GM18868 (cell line): Measurements from ENCODE around the gene F2RL3.

Source experiments
- ATAC-seq: cut with Tn5 transposase; IDR thresholded peaks from one replicate; pipeline ENCODE4 v1.9.1; 2021; ENCODE audit warnings: mild to moderate bottlenecking, moderate library complexity; ENCODE audit not compliant: unreplicated experiment

Gene F2RL3

GRCh38 chr19:16892868-16893685 lies 4.3 kb downstream of the F2RL3 start:
- no peak for ATAC-seq

DNA sequence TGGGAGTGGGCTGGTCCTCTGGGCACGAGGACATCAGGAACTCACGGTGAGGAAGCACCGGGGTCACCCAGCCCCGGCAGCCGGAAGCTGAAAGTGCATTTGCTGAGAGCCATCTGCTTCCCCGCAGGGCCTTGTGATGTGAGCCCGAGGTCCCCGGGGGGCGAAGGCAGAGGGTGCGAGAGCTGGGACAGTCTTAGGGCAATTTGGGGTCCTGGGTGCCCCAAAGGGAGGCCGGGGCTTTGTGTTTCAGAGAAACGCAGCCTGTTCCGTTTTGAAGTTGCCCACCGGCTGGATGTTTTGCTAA lies 4.8 kb downstream of the F2RL3 start:
- ATAC-seq = no peak

GRCh38 chr19:16894080-16894479 lies 5.3 kb downstream of the F2RL3 start:
- no peak for ATAC-seq

DNA sequence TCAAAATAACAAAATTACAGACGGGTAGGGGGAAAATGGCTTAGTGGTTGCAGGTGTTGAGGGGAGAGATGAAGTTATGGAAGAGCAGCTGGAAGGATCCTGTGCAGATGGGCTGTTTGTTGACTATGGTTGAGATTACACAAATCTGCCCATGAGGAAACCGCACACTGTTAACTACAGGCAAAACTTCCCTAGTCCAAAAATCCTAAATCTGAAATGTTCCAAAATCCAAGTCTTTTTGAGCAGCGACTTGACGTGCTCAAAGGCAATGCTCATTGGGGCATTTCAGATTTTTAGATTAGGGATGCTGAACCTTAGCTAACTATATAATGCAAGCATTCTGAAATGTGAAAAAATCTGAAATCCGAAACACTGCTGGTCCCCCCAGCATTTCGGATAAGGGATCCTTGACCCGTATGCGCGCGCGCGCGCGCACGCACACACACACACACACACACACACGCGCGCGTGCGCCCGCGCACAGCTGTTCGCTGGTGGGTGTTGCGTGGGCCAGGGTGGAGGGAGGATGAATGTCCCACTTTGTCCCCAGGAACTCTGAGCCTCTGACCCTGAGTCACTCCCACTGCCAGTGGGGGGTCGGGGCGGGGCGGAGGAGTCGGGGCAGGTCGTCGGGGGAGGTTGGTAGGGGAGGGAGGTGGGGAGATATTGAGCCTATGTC lies 6.8 kb downstream of the F2RL3 start:
- ATAC-seq = no peak

DNA sequence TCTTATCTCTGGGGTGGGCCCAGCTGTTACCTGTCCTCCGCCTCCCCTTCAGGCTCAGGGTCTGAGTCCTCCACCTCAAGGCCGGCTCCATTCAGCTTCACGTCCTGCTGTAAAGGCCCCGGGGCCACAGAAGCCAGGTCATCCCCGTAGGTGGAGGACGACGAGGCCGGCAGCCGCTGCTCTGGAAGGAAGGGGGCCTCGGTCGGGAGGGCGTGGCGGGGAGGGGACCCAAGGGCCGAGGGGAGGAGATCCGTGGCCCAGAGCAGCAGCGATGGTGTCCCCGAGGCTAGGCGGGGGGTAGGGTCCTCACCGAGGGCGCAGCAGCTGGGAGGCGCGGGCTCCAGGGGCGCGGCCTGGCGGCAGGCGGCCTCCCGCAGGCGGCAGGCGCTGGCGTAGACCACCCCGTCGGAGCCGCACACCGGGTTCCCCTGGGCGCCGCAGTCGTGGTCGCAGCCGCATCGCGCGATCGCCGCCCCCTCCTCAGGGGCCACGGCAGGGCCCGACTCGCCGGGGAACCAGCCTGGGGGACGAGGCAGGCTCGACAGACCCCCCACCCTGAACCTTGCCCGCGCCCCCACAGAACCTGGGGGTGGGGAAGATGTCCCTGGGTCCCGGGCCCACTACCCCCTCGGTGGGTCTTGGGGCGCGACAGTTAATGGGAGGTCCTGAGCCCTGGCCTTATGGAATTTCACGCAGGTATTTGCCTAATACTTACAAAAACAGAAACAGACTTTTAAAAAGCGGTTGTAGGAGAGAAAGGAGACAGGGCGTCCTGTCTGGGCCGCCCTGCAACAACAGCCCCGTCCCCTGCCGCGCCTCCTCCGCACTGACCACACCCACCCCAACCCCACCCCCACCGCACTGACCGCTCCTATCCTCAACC lies 7.6 kb downstream of the F2RL3 start:
- no peak for ATAC-seq

DNA sequence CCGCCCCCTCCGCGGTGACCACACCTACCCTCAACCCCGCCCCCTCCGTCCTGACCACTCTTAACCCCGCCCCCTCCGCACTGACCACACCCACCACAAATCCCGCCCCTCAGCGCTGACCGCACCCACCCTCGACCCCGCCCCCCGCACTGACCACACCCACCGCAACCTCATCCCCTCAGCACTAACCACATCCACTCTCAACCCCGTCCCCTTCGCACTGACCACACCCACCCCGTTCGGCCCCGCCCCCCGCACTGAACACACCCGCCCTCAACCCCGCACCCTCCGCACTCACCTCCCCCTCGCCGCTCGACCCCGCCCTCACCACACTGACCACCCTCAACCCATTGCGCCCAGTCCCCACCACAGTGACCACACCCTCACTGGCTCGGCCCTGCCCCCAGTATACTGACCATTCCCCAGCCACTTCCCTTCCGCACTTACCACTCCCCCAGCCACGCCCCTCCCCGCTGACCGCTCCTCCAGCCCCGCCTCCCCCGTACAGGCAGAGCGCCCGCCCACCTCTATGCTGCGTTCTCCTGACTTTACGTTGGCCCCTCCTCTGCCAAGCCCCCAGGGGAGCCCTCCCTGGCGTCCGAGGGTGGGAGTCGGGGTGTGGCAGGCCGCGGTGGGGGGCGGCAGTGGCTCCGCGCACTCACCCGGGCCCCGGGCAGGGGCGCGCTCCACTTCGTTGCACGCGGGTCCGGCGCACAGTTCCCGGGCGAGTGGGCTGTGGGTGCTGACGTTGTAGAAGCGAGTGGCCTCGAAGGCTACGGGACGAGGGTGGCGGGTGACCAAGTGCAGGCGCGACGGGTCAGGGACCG lies 8.4 kb downstream of the F2RL3 start:
- ATAC-seq = peak; percentile 53

GRCh38 chr19:16897856-16898161 lies 9.0 kb downstream of the F2RL3 start:
- no peak for ATAC-seq

DNA sequence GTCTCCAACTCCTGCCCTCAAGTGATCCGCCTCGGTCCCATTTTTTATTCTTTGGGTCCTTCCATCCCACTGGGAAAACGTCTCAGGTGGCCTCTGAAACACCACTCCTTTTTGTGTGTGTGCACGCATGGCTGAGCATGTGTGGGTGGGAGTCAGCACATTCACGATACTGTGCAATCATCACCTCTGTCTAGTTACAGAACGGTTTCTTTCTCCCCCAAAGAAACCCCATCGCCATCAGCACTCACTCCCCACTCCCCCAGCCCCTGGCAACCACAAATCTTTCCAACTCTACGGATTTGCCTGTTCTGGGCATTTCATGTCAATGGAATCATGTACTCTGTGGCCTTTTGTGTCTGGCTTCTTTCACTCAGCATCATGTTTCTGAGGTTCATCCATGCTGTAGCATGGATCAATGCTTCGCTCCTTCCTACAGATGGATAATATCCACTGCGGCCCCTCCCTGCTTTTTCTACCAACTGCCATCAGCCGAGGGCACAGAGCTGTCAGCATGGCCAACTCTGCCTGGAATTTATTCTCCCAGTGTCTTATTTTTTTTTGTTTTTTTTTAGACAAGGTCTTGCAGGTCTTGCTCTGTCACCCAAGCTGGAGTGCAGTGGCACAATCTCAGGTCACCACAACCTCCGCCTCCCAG lies 9.7 kb downstream of the F2RL3 start:
- no peak for ATAC-seq

- no peak for ATAC-seq
Observed at GRCh38 chr19:16899566-16900075, 10.8 kb downstream of the F2RL3 start.

GRCh38 chr19:16901491-16902175 lies 12.8 kb downstream of the F2RL3 start:
- ATAC-seq = no peak

DNA sequence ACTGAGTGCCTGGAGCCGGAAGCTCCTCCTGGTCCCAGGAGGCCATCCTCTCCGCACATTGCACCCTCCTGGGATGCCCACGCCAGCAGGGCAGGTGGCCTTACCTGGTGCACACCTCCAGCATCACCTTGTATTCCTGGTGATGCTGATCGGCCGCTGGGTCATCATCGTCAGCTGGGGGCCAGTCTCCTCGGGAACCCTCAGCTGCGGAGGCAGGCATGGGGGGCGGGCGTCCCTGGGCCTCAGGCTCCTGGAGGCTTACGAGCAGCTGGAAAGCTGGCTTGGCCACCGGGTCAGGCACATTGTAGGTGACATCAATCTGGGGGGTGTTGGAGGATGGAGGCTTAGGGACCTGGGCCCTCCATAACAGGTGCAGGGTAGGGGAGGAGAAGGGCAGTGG lies 13.7 kb downstream of the F2RL3 start:
- ATAC-seq = no peak

DNA sequence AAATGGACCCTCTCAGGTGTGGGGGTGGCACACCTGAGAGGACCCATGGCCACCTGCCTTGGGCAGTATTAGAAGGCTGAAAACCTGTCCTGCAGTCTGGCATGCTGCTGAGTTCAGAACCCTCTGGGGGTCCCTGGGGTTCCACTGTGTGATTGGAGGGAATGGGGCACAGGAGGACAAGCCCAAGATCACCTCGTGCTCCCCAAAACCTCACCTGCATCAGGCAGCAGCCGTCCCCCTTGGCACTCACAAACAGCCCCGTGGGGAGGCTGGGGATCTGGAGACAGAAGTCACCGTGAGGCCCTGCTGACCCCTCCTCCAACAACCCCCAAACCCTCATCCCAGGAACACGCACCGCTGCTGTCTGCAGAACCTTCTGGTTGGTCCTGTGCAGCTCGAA lies 14.5 kb downstream of the F2RL3 start:
- no peak for ATAC-seq

GRCh38 chr19:16904599-16904998 lies 15.8 kb downstream of the F2RL3 start:
- no peak for ATAC-seq

GRCh38 chr19:16908759-16909158 lies 20.0 kb downstream of the F2RL3 start:
- ATAC-seq = no peak

DNA sequence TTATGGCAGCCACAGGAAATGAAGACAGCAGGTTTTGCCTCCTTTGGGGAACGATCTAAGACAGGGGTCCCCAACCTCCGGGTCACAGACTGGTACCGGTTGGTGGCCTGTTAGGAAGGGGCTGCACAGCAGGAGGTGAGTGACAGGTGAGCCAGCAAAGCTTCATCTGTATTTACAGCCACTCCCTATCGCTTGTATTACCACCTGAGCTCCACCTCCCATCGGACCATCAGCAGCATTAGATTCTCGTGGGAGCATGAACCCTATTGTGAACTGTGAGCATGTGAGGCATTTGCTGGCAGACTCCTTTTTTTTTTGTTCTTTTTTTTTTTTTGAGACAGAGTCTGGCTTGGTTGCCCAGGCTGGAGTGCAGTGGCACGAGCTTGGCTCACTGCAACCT lies 22.2 kb downstream of the F2RL3 start:
- ATAC-seq = no peak

DNA sequence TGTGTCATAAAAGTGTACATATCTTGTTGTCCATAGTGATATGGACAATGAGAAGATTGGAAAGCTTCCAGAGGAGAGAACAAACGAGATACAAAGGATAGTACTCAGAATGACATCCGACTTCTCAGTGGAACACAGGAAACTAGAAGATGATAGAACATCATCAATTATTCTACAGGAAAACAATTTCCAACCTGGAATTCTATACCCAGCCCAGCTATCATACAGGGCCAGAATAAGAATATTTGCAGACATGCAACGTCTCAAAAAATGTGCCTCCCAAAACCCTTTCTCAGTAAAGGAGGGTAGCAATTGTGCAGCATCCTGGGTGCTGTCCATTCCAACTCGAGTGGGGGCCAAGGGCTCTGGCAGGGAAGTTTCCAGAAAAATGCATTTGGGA lies 24.0 kb downstream of the F2RL3 start:
- no peak for ATAC-seq

- no peak for ATAC-seq
Observed at GRCh38 chr19:16914421-16914820, 25.6 kb downstream of the F2RL3 start.

DNA sequence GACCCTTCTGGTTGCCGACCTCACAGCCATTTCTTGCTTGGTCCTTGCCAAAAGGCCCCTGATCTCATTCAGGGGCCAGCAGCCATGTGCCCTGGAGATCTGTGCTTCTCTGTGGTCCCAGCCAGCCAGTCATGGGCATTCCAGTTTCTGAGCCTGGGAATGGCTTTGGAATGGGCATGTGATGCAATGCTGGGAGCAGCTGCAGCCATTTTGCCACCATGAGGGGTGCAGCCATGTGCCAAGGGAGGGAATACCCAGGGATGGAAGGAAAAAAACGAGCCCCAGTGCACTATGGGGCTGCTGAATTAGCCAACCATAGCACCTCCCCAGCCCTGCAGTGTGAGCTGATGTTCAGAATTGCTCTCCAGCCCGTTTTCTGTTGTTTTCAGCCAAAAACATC lies 26.3 kb downstream of the F2RL3 start:
- ATAC-seq = no peak

GRCh38 chr19:16915734-16916133 lies 26.9 kb downstream of the F2RL3 start:
- no peak for ATAC-seq

- no peak for ATAC-seq
Observed at GRCh38 chr19:16917401-16917800, 28.6 kb downstream of the F2RL3 start.
